Natural killer cell (primary cell): ENCODE measurements around the gene TGFBR2. TPM values are rescaled to one million over a fixed set of nuclear protein-coding genes. Genes with fewer than 3 reads are reported as not detected.

Source experiments
- ATAC-seq, 3 donors: fragments of 150-1000 bp in 2 of 3; fragments of 200-7000 bp in 1 of 3; cut with Tn5 transposase; 1 replicate in 1 of 3; 2 replicates in 2 of 3; pipeline ENCODE4 v1.10.0; 2021; ENCODE audit warnings: mild to moderate bottlenecking in 2 of 3, moderate library complexity in 2 of 3
- DNase-seq, 2 donors: peaks; one replicate each; pipeline versions ENCODE4 v3.0.0 to v3.0.0-alpha.2; 2013 to 2021; ENCODE audit warnings: mixed read lengths in 1 of 2
- H3K27ac ChIP-seq: one replicate; pipeline ENCODE4 v1.5.1; 2013; ENCODE audit warnings: mild to moderate bottlenecking, low read length
- H3K27me3 ChIP-seq: one replicate; pipeline ENCODE4 v1.6.1; 2013; ENCODE audit warnings: low read length; ENCODE audit not compliant: control insufficient read depth, insufficient read depth
- H3K36me3 ChIP-seq: one replicate; pipeline ENCODE4 v1.6.1; 2013; ENCODE audit warnings: low read length; ENCODE audit not compliant: control insufficient read depth, insufficient read depth
- H3K4me1 ChIP-seq: one replicate; pipeline ENCODE4 v1.6.1; 2013; ENCODE audit warnings: low read length; ENCODE audit not compliant: control insufficient read depth, insufficient read depth
- H3K4me3 ChIP-seq: one replicate; pipeline ENCODE4 v1.5.1; 2013; ENCODE audit warnings: low read length
- H3K9me3 ChIP-seq: one replicate; pipeline ENCODE4 v1.6.1; 2013; ENCODE audit warnings: low read length; ENCODE audit not compliant: control insufficient read depth, insufficient read depth
- H3K27ac Mint-ChIP-seq, 2 donors: one replicate each; pipeline ENCODE4 v1.8.0; 2022; ENCODE audit warnings: mild to moderate bottlenecking in 2 of 2, mixed read lengths in 2 of 2, moderate library complexity in 1 of 2
- H3K27me3 Mint-ChIP-seq, 2 donors: one replicate each; pipeline ENCODE4 v1.8.0; 2022; ENCODE audit warnings: low read depth in 2 of 2, mixed read lengths in 2 of 2
- H3K36me3 Mint-ChIP-seq: one replicate; pipeline ENCODE4 v1.8.0; 2022; ENCODE audit warnings: mixed read lengths
- H3K4me1 Mint-ChIP-seq, 2 donors: one replicate each; pipeline ENCODE4 v1.8.0; 2022; ENCODE audit warnings: mixed read lengths in 2 of 2
- H3K4me3 Mint-ChIP-seq: one replicate; pipeline ENCODE4 v1.8.0; 2022; ENCODE audit warnings: mild to moderate bottlenecking, moderate library complexity, mixed read lengths
- H3K9me3 Mint-ChIP-seq, 2 donors: one replicate each; pipeline ENCODE4 v1.8.0; 2022; ENCODE audit warnings: mixed read lengths in 2 of 2
- WGBS: methylation state at CpG from one replicate; pipeline ENCODE4 v1.1.7; 2013; ENCODE audit warnings: missing lambda C conversion rate; ENCODE audit not compliant: insufficient coverage; 5-methylcytosine and 5-hydroxymethylcytosine counted together
- intact Hi-C: fragments of 100-400 bp; cut with micrococcal nuclease; formaldehyde crosslinking; loops from one replicate; pipeline ENCODE4 v1.14.2; 2022
- total RNA-seq, 4 donors: library from RNA; stranded (reverse); fragments of 120-200 nt in 1 of 4; gene quantifications; one replicate each; pipeline versions ENCODE4 v1.2.3 to v1.2.4, GENCODE V29; 2013 to 2022
- TF ChIP-seq, protein P1 (sequence below): fragments of 200-600 bp; IDR thresholded peaks from one replicate; pipeline ENCODE4 v1.8.0; 2022; ENCODE audit warnings: antibody characterized with exemption

The TGFBR2 gene
- total RNA-seq, 3 donors from 2014 or later (not counting 1 experiment from before 2014, with no cell fraction given) = 70.4 to 113 (median 99.3) TPM

DNA sequence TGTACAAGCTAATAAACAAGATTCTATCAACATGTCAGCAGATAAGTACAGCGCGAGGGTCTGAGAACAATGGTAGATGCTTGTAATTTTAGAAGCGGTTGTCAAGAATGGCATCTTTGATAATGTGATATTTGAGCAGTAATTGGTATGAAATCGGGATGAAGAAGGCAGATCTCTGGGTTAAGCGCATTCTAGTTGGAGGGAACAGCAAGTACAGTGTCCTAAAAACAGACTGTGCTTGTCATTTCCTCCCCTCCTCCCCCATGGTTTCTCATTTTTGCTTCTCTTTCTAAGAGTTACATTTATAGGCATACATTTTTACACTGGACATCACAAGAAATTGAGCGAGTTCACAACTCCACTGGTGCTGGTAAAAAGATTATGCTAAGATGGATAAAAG, 23.3 kb downstream of the TGFBR2 start:
- H3K36me3 ChIP-seq = peaks cover 22% of the 10 kb centered on the region
- peak in 1 of 3 donors; percentile 48 for ATAC-seq
- no peaks in the 10 kb centered on the region for H3K27me3 Mint-ChIP-seq
- H3K4me1 ChIP-seq = peaks cover 42% of the 10 kb centered on the region
- TF ChIP-seq, protein P1, sequence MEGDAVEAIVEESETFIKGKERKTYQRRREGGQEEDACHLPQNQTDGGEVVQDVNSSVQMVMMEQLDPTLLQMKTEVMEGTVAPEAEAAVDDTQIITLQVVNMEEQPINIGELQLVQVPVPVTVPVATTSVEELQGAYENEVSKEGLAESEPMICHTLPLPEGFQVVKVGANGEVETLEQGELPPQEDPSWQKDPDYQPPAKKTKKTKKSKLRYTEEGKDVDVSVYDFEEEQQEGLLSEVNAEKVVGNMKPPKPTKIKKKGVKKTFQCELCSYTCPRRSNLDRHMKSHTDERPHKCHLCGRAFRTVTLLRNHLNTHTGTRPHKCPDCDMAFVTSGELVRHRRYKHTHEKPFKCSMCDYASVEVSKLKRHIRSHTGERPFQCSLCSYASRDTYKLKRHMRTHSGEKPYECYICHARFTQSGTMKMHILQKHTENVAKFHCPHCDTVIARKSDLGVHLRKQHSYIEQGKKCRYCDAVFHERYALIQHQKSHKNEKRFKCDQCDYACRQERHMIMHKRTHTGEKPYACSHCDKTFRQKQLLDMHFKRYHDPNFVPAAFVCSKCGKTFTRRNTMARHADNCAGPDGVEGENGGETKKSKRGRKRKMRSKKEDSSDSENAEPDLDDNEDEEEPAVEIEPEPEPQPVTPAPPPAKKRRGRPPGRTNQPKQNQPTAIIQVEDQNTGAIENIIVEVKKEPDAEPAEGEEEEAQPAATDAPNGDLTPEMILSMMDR = no peak
- H3K4me1 Mint-ChIP-seq = peaks cover 70 to 74% of the 10 kb centered on the region in 2 donors
- H3K36me3 Mint-ChIP-seq = no peaks in the 10 kb centered on the region
- H3K27ac ChIP-seq = peak overlapping the region; percentile 90
- H3K9me3 ChIP-seq = no peaks in the 10 kb centered on the region
- H3K27ac Mint-ChIP-seq = peak overlapping the region; percentile 84 to 98
- intact Hi-C loops = loop anchor here (1.0 to 5.0 kb wide), 3 partner anchors 9 to 903 kb away; partner anchors contain the start of gene STT3B
- H3K4me3 ChIP-seq = no peak overlapping the region
- no peaks in the 10 kb centered on the region for H3K27me3 ChIP-seq
- 67% methylated on average over 5 of the region's 6 CpGs for WGBS
- no peaks in the 10 kb centered on the region for H3K9me3 Mint-ChIP-seq
- DNase-seq = peak in 1 of 2 donors; percentile 41
- H3K4me3 Mint-ChIP-seq = peak overlapping the region; percentile 80

DNA sequence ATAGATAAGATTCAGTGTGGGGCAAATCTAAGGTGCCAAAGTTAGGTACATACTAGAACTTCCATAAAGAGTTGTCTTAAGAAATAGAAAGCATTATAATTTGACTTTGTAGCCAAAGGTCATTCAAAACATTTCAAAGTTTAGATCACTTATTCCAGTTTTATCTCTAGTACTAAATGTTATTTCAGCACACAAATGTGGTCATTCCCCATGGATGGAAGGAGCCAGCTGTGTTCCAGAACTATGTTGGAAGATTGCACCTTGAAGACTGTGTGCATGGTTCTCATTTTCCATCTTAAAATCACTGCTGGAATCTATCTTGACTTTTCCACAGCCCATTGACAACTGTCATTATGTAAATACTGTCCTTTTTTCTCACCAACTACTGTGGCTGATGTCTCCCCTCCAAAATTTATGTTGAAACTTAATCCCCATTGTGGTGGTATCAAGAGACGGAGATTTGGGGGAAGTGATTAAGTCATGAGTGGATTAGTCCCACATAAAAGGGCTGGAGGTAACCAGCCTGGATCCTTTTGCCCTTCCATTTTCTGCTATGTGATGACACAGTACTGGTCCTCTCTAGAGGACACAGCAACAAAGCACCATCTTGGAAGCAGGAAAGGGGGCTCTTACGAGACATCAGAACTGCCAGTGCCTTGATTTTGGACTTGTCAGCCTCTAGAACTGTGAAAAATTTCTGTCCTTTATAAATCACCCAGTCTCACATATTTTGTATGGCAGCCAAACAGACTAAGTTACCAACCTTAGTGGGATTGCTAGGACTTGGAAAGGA, 24.0 kb downstream of the TGFBR2 start:
- H3K4me3 Mint-ChIP-seq = peak overlapping the region; percentile 80
- Histone ChIP-seq H3K36me3 (peaks cover 22% of the 10 kb centered on the region), H3K27me3 (no peaks in the 10 kb centered on the region), H3K27ac (peak overlapping the region; percentile 90), H3K4me3 (no peak overlapping the region), H3K9me3 (no peaks in the 10 kb centered on the region), H3K4me1 (peaks cover 42% of the 10 kb centered on the region)
- 44% methylated on average over 2 of the region's 2 CpGs for WGBS
- H3K9me3 Mint-ChIP-seq = no peaks in the 10 kb centered on the region
- TF ChIP-seq, protein P1 = no peak
- DNase-seq (peak in 1 of 2 donors; percentile 46), ATAC-seq (peak in 2 of 3 donors; percentile 1 to 4)
- H3K36me3 Mint-ChIP-seq = no peaks in the 10 kb centered on the region
- H3K27me3 Mint-ChIP-seq = no peaks in the 10 kb centered on the region
- H3K4me1 Mint-ChIP-seq = peaks cover 76 to 81% of the 10 kb centered on the region in 2 donors
- intact Hi-C loops = loop anchor here (1.0 to 5.0 kb wide), 4 partner anchors 10 to 902 kb away; partner anchors contain the start of gene STT3B
- peak overlapping the region; percentile 84 to 98 for H3K27ac Mint-ChIP-seq

DNA sequence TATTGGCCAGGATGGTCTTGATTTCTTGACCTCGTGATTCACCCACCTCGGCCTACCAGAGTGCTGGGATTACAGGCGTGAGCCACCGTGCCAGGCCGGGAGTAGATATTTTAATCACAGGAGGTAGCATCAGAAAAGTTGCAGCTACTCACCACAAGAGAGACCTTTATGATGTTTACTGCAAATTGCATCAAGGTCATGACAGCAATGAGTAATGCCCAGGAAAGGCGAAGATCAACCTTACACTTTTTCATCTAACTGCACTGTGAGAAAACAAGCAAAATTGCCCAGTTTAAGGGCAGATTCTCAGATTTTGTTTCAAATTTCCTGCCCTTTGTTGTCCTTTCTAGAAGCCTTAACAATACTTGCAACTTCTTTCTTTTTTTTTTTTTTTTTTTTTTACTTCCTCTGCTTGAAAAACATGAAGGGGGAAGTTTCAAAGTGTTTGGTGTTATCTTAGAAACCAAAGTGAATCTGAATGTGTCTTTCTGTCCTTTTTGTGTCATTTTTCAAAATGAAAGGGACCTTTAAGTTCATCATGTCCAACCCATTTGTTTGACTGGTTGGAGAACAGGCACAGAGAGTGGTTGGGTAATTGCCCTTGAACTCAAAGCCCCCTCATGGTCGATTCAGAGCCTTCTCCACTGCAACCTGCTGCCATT, 25.0 kb downstream of the TGFBR2 start:
- Mint-ChIP-seq H3K27ac (peak overlapping the region; percentile 84 to 98), H3K27me3 (no peaks in the 10 kb centered on the region), H3K9me3 (no peaks in the 10 kb centered on the region), H3K4me3 (peak overlapping the region; percentile 80), H3K36me3 (no peaks in the 10 kb centered on the region), H3K4me1 (peaks cover 76 to 84% of the 10 kb centered on the region in 2 donors)
- WGBS = 5% methylated on average over 6 of the region's 7 CpGs
- peak overlapping the region; percentile 90 for H3K27ac ChIP-seq
- peaks cover 47% of the 10 kb centered on the region for H3K4me1 ChIP-seq
- intact Hi-C loops = loop anchor here (1.0 to 5.0 kb wide), 4 partner anchors 9 to 901 kb away; partner anchors contain the start of gene STT3B
- TF ChIP-seq, protein P1 = no peak
- H3K36me3 ChIP-seq = peaks cover 14% of the 10 kb centered on the region
- H3K4me3 ChIP-seq = no peak overlapping the region
- H3K9me3 ChIP-seq = no peaks in the 10 kb centered on the region
- H3K27me3 ChIP-seq = no peaks in the 10 kb centered on the region
- ATAC-seq = peak; percentile 76 to 87 (median 81)
- DNase-seq = peak; percentile 56 to 85
